Measurements from ENCODE around the gene VPS26B.

DNA sequence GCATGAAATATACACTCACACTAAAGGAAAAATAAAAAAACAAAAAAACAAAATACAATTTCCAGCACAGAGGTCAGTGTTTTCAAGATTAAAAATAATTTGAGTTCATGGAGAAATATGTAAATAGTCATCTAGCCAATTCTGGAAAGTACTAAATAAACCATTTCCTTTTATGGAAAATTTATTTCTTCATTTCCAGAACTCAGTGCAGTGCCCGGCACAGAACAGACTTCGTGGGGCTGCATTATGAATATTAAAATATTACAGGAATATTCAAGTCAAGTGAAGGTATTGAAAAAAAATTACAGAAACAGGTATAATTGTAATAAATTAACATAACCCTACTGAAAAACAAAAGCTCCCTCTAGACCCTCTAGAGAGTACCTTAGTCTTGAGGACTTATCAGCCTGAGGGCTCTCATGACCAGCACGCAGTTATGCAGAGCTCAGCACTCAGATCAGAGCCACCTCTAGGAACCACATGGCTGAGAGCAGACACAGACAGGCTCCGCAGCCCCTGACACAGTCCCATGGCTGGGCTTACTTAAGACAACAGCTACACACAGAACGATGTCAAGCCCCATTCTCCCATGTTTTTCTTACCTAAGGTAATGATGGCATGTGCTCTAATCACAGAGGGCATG is 46.3 kb upstream of the VPS26B start:
- TF ChIP-seq POLR2AphosphoS5 (IDR thresholded peaks at IDR 0.05; ENCODE audit: low read depth) (no peak), EZH2 (IDR thresholded peaks at IDR 0.05; ENCODE audit: low read depth, unreplicated experiment) (no peak), ZNF114 (CRISPR knock-in tag; IDR thresholded peaks at IDR 0.05) (no peak)
- TF ChIP-seq, protein P1, sequence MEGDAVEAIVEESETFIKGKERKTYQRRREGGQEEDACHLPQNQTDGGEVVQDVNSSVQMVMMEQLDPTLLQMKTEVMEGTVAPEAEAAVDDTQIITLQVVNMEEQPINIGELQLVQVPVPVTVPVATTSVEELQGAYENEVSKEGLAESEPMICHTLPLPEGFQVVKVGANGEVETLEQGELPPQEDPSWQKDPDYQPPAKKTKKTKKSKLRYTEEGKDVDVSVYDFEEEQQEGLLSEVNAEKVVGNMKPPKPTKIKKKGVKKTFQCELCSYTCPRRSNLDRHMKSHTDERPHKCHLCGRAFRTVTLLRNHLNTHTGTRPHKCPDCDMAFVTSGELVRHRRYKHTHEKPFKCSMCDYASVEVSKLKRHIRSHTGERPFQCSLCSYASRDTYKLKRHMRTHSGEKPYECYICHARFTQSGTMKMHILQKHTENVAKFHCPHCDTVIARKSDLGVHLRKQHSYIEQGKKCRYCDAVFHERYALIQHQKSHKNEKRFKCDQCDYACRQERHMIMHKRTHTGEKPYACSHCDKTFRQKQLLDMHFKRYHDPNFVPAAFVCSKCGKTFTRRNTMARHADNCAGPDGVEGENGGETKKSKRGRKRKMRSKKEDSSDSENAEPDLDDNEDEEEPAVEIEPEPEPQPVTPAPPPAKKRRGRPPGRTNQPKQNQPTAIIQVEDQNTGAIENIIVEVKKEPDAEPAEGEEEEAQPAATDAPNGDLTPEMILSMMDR (conservative IDR thresholded peaks at IDR 0.05; ENCODE audit: low read depth in 2 of 2) = no peak
